ENCODE results near the gene OGFRL1.

- TF ChIP-seq CTCF (conservative IDR thresholded peaks at IDR 0.05) (no peak), ZFX (IDR thresholded peaks at IDR 0.05) (no peak)
Observed at GRCh38 chr6:71349976-71350615, 61.5 kb downstream of the OGFRL1 start.

Measured in C4-2B (cell line).